H54 (cell line): ENCODE measurements around the gene SOX6.

ENCODE experiments used
- DNase-seq: peaks from one replicate; pipeline ENCODE4 v3.0.0; 2011; ENCODE audit warnings: low spot score, mixed read lengths; ENCODE audit not compliant: insufficient read length
- FAIRE-seq: peaks from 3 replicates; lab custom pipeline; 2011; peaks lifted over from hg19 to GRCh38; lab: Jason Lieb, UNC
- POLR2A ChIP-seq: IDR thresholded peaks from 2 replicates; pipeline ENCODE4 v1.6.1; 2011; ENCODE audit warnings: low read depth, mild to moderate bottlenecking, low read length

The SOX6 gene

GRCh38 chr11:16321148-16321547 is 35.2 kb downstream of the SOX6 start:
- no peak for FAIRE-seq
- TF ChIP-seq POLR2A = no peak
- no peak for DNase-seq

GRCh38 chr11:16318320-16318719 is 38.0 kb downstream of the SOX6 start:
- DNase-seq (no peak), FAIRE-seq (no peak)
- TF ChIP-seq POLR2A = no peak

- FAIRE-seq (no peak), DNase-seq (no peak)
- TF ChIP-seq POLR2A = no peak
Measured at GRCh38 chr11:16317712-16318111, 38.6 kb downstream of the SOX6 start.

GRCh38 chr11:16313846-16314245 is 42.5 kb downstream of the SOX6 start:
- FAIRE-seq (no peak), DNase-seq (no peak)
- no peak for TF ChIP-seq POLR2A

- TF ChIP-seq POLR2A = no peak
- DNase-seq = no peak
- FAIRE-seq = no peak
Measured at GRCh38 chr11:16312233-16312765, 44.0 kb downstream of the SOX6 start.

- no peak for DNase-seq
- TF ChIP-seq POLR2A = no peak
- FAIRE-seq = no peak
Measured at GRCh38 chr11:16311831-16312230, 44.5 kb downstream of the SOX6 start.

GRCh38 chr11:16310943-16311342 is 45.4 kb downstream of the SOX6 start:
- DNase-seq (no peak), FAIRE-seq (no peak)
- TF ChIP-seq POLR2A = no peak

GRCh38 chr11:16309226-16309625 is 47.1 kb downstream of the SOX6 start:
- DNase-seq (no peak), FAIRE-seq (no peak)
- no peak for TF ChIP-seq POLR2A

GRCh38 chr11:16301462-16301861 is 54.9 kb downstream of the SOX6 start:
- no peak for TF ChIP-seq POLR2A
- no peak for DNase-seq
- FAIRE-seq = no peak

- no peak for TF ChIP-seq POLR2A
- DNase-seq = no peak
- no peak for FAIRE-seq
Measured at GRCh38 chr11:16299884-16300782, 56.2 kb downstream of the SOX6 start.

- FAIRE-seq = no peak
- no peak for TF ChIP-seq POLR2A
Measured at GRCh38 chr11:16299390-16299789, 57.0 kb downstream of the SOX6 start.

GRCh38 chr11:16297332-16297731 is 59.0 kb downstream of the SOX6 start:
- TF ChIP-seq POLR2A = no peak
- FAIRE-seq = no peak
- DNase-seq = no peak

More at GRCh38 chr11:16299390-16299789, 57.0 kb downstream of the SOX6 start:
- no peak for DNase-seq

GRCh38 chr11:16296273-16296672 is 60.1 kb downstream of the SOX6 start:
- no peak for DNase-seq
- no peak for TF ChIP-seq POLR2A
- FAIRE-seq = no peak

- DNase-seq = no peak
- FAIRE-seq = no peak
- TF ChIP-seq POLR2A = no peak
Measured at GRCh38 chr11:16295592-16295991, 60.8 kb downstream of the SOX6 start.
